Camera-type eye (tissue), 1 donor: ENCODE results near the gene TUBA4B. TPM values are rescaled to one million over a fixed set of nuclear protein-coding genes. Genes with fewer than 3 reads are reported as not detected.

Source experiments
- total RNA-seq: library from RNA; depleted of rRNA; stranded (reverse); fragments of >200 nt; gene quantifications from one replicate; pipeline ENCODE4 v1.2.3, GENCODE V29; 2014

TUBA4B gene
- total RNA-seq = not detected

DNA sequence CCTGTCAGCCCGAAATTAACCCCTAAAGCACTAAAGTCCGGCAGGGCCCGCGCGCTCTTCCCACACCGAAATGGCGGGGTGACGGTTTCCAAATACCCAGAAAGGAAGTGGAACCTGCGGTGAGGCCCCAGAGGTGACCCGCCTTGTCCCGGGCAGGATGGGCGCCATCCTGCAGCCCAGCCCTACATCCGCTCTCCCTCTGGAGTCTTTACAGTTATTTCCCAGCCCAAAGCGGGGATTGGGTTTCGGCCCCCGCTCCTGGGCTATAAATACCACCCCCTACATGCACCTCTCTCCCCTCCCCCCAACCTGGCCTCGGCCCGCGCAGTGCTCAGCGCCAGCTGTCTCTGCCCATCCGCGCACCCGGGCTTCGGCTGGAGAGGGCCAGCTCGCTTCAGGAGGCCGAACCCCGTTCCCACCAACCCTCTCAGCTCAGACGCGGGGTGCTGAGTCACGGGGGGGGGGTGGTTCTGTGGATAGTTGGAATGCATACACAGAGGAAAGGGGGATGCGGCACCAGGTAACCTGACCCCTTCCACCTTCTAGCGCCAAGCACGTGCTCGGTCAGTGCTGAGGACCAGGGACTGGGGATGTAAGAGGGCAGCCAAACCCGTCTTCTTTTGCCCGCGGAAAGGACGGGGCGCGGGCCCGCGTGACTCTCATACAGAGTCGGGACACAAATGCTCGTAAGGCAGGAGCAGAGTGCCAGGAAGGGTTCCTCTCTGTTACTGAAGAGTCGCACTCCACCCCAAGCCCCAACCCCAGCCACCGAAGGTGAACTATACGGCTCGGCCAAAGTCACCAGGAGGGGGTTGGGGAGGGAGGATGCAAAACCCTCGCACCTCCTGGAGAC is at the start of gene TUBA4B:
TSS of gene TUBA4B (plus strand) at position 344 of the 853 bp plus-strand sequence. CDS start at position 509, 165 bp downstream.

DNA sequence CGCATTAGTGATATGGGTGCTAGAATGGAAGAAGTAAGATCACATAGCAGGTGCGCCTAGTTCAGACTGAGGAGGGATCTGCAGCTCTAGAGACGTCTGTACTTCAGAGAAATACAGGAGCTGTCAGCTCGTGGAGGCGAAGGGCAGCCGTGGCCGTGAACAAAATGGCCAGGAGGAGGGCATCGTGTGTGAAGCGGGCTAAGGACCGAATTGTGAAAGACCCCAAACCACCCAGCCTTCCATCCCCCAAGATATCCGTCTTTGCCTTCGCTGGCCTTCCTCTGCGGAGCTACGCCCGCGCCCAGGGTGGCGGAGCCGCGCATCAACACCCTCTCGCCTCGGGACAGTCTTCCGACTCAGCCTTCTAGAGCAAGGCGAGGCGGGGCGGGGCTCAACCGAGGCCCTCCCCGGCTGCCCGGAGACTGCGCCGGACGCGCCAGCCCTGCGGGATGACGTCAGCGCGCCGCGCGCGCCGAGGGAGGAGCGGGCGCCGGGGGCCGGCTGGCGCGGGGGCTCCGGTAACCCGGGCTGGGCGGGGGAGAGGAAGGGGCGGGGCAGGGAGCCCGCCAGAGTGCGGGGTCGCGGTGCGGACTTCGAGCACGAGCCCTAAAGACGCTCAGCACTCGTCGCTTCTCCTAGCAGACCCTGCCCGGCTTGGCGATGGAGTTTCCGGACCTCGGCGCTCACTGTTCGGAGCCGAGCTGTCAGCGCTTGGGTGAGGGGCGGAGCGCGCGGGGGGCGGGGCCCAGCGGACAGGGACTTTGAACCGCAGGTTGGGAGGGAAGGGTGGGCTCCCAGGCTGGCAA is 46.5 kb upstream of the TUBA4B start, which contains the start of gene ZFAND2B:
TSS of gene ZFAND2B (plus strand) at position 455 of the 806 bp plus-strand sequence. CDS start at position 661, 206 bp downstream.

DNA sequence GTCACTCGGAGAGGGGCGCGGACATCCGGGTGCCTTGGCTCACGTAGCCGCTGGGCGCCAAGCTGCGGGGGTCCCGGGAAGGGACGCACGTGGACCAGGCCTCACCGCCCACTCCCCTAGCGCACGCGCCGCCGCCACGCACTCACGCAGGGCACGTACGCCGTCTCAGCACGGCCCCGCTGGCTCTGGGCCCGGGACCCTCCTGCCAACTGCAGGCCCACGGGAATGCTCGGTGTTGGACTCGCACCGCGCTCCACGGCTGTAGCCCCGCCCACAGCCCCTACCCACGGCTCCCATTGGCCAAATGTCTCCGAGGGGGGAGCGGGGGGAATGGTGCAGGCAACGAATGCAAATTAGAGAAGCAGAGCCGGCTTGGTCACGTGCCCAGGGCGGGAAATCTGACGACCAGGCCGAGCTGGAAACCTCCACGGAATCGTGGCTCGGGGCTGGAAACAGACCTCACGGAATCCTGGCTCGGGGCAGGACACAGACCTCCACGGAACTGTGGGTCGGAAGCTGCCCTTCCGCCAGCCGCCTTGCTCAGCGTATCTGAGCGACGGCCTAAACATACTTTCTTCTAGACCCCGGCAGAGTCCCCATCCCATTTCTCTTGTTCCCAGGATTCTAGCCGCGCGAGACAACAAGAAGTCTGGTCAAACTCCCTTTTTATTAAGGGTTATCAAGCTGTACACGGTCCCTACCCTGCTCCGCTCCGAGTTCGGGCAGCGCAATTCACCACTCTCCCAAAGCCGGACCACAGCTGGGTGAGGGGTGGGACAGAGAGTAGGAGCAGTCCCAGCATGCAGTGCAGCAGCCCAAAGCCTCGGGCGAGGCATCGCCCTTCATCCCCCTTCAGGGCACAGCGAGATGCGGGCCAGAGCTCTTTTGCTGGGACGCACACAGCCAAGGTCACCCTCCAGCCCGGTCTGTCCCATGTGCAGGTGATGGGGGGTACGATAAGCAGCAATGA is 34.0 kb upstream of the TUBA4B start, which contains the start of gene ABCB6:
TSS of gene ABCB6 (minus strand) at position 227 of the 970 bp plus-strand sequence. CDS start 285 bp downstream, outside the sequence.

DNA sequence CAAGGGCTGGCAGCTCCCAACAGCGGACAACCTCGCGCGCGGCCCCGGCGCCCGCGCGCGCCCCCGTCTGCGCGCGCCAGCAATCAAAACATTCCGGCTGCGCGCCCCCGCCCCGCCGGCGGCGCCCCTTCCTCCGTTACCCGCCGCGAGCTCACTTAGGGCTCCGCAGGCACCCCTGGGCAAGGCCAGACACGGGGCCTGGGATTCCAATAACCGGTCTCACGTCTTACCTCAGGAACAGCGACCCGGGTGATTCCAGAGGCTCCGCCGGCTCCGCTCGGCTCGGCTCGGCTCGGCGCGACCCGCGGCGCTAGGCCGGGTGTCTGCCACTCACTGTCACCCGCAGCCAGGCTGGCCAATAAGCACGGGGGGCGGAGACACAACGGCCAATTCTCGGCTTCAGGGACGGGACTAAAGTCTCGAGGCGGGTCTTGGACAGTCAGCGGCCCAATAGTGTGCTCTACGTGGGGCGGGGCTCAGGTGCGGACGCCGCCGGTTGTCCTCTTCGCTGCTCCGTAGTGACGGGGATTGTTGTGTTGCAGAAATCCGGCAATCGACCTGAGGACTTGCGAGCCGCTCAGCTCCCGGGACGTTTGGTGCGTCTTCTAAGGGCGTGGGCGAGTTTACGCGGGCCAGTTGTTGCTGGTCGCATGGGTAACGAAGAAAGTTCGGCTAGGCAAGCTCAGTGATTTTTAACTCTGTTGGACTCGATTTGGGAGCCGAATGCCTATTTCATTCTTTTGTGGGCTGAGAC is 23.6 kb upstream of the TUBA4B start, which contains the start of the genes ANKZF1 and ATG9A:
TSS of gene ANKZF1 (plus strand) at position 502 of the 754 bp plus-strand sequence. CDS start 452 bp downstream, outside the sequence.
TSS of gene ATG9A (minus strand) at position 332 of the 754 bp plus-strand sequence. CDS start 1,612 bp downstream, outside the sequence.

DNA sequence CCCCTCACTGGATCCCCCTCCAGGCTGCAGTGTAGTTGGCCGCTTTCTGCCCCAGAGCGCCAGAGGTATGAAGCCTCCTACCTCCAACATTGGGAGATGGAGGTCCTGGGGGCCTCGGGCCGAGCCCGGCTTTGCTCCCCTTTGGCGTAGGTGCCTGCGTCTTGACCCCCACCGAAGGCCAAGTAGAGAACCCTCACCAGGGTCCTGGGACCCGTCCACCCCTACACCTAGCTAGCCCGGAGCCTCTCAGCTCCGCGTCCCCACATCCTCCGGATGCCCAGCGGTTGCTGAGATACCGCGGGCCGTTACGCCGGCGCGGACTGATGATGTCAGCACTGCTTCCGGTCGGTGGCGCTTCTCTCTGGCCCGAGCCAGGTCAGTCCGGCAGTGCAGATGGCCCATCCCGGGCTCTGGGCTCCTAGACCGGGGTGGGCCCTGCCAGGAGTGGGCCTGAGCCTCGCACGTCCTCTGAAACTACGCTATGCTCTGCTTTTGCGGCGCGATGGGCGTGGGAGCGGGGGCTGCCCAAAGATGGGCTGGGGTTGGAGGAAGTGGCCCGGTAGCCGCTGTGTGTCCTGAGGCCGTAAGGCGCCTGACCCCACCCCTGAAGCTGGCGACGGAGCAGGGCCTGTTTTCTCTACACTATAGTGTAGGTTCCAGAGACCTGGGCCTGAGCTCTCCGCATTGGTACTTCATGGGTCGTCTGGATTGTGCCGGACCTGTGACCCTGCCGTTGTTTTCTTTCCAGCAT is 7.7 kb upstream of the TUBA4B start, which contains the start of the genes GLB1L and STK16:
TSS of gene GLB1L (minus strand) at position 297 of the 751 bp plus-strand sequence. CDS start 1,871 bp downstream, outside the sequence.
TSS of gene STK16 (plus strand) at position 332 of the 751 bp plus-strand sequence. CDS start 521 bp downstream, outside the sequence.

DNA sequence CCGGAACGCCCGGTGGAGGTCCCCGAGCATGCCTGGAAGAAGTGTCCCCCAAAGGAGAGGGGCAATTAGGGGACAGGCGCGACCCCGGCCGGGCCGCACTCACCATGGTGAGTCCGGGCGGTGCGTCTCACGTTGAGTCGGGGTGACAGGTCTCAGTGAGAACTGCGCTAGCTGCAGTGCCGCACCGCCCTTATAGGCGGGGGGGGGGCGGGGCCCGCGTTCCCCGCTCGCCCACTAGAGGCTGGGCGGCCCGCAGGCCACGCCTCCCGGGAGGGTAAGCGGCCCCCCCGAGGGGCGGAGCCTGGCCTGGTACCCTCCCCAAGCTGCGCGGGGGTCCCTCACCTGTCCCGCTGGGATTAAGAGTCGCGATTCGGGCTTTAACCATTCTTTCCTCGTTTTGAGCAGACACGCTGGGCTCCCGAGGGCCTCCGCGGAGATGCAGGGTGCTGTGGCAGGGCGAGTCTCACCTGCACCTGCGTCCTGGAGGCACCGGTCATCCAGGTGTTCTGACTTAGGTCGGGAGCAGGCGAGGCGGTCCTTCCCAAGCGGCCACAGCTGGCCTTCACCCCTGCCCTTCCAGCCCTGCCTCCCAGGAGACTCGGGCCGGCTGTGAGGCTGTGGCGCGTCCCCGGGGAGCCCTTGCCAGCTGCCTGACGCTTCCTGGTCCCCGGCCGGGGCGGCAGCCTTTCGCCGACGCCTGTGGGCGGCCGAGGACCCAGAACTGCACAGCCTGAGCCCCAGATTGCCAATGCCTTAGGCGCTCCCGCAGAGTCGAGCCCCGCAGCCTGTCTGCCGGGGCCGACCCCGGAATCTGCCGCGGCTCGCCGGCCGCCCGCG is 928 bp downstream of the TUBA4B start, which contains the start of gene TUBA4A:
TSS of gene TUBA4A (minus strand) at position 166 of the 837 bp plus-strand sequence. CDS start at position 106, 60 bp downstream.

DNA sequence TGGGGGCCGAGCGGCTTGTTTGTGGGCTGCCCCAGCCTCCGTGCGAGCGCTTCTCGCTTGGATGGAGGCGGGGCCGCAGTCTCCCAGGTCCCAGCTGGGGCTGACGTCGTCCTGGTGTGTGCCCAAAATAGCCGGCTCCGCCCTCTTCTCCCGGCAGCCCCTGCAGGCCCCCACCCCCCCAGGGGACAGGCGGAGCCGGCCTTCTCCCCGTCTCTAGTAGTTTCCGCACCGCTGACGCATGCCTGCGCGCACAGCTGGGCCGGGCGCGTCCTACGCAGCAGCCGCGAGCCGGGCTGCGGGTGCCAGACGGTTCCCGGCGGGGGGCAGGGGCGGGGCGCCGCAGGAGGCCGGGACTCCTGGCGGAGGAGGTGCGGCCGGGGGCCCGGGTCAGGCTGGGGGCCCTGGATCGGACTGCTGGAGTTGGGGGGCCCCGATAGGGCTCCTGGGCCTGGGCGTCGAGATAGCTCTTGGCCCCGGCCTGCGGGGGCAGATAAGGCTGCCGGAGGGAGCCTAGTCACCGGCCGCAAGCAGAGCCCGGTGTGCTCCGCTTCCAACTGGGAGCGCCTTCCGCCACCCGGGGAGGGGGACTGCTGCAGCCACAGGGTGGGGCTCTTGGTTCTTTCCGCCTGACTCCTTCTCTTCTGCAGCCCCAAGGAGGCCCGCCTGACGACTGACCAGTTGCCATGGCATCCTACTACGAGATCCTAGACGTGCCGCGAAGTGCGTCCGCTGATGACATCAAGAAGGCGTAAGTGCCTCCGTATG is 26.3 kb downstream of the TUBA4B start, which contains the start of gene DNAJB2:
TSS of gene DNAJB2 (plus strand) at position 216 of the 765 bp plus-strand sequence. CDS start at position 684, 468 bp downstream.

DNA sequence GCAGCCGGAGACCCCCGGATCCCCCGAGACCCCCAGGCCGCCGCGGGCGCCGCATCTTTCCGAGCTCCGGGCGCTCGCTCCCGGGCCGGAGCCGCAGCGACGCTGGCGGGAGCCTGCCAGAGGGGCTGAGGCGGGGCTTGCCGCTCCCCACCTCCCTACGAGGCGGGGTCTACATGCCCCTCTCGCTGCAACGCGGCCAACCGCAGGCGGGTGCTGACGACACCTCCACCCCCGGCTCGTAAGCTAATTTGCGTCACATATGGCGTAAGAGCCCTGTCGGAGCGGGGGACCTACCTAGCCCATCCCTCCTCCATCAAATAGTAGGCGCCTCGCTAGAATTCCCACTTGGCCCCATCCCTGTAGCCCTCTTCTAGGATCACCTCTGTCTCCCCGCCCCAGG is 56.2 kb downstream of the TUBA4B start, which contains the start of gene PTPRN:
TSS of gene PTPRN (minus strand) at position 124 of the 400 bp plus-strand sequence. CDS start at position 55, 69 bp downstream.

Other genes with a start within 250 kb of the TUBA4B start
- gene CFAP65, start 211.7 kb upstream of the TUBA4B start, total RNA-seq = not detected
- 3.8 TPM for gene IHH, start 192.3 kb upstream of the TUBA4B start, total RNA-seq
- gene NHEJ1, start 92.4 kb upstream of the TUBA4B start, total RNA-seq = 12.1 TPM
- 1.3 TPM for gene SLC23A3, start 83.2 kb upstream of the TUBA4B start, total RNA-seq
- gene CNPPD1, start 76.3 kb upstream of the TUBA4B start, total RNA-seq = 30.5 TPM
- 66.2 TPM for gene RETREG2, start 75.0 kb upstream of the TUBA4B start, total RNA-seq
- 22.6 TPM for gene ZFAND2B, start 46.5 kb upstream of the TUBA4B start, total RNA-seq
- 24.2 TPM for gene ABCB6, start 34.3 kb upstream of the TUBA4B start, total RNA-seq
- gene ATG9A, start 23.6 kb upstream of the TUBA4B start, total RNA-seq = 46.7 TPM
- 91.3 TPM for gene ANKZF1, start 23.4 kb upstream of the TUBA4B start, total RNA-seq
- 15.2 TPM for gene GLB1L, start 7.8 kb upstream of the TUBA4B start, total RNA-seq
- gene STK16, start 7.8 kb upstream of the TUBA4B start, total RNA-seq = 17.9 TPM
- gene TUBA4A, start 675 bp downstream of the TUBA4B start, total RNA-seq = 20.5 TPM
- gene DNAJB2, start 26.1 kb downstream of the TUBA4B start, total RNA-seq = 91.9 TPM
- 22.0 TPM for gene PTPRN, start 56.2 kb downstream of the TUBA4B start, total RNA-seq
- gene RESP18, start 79.5 kb downstream of the TUBA4B start, total RNA-seq = not detected
- 32.5 TPM for gene DNPEP, start 134.7 kb downstream of the TUBA4B start, total RNA-seq
- gene DES, start 165.1 kb downstream of the TUBA4B start, total RNA-seq = 249 TPM
- gene SPEG, start 181.6 kb downstream of the TUBA4B start, total RNA-seq = 17.4 TPM
- gene GMPPA, start 245.6 kb downstream of the TUBA4B start, total RNA-seq = 25.4 TPM